Hepatocyte (in vitro differentiated cells): Measurements from ENCODE around the gene PNPLA1. TPM values are rescaled to one million over a fixed set of nuclear protein-coding genes. Genes with fewer than 3 reads are reported as not detected.

Experiments
- DNase-seq: peaks from one replicate; pipeline ENCODE4 v3.0.0-alpha.2; 2016; ENCODE audit warnings: low spot score
- H2AFZ ChIP-seq: fragments of 200-600 bp; sonication (generic); 2 replicates; pipeline ENCODE4 v1.6.0; 2016; ENCODE audit warnings: antibody characterized with exemption, mild to moderate bottlenecking
- H3K27ac ChIP-seq: fragments of 200-600 bp; sonication (generic); 2 replicates; pipeline ENCODE4 v1.5.1; 2016; ENCODE audit warnings: mild to moderate bottlenecking
- H3K27me3 ChIP-seq: fragments of 200-600 bp; sonication (generic); 2 replicates; pipeline ENCODE4 v1.6.1; 2016
- H3K36me3 ChIP-seq: fragments of 200-600 bp; sonication (generic); replicated peaks from 2 replicates; pipeline ENCODE4 v1.5.1; 2016; ENCODE audit warnings: low read depth; ENCODE audit not compliant: insufficient read depth
- H3K4me1 ChIP-seq: fragments of 200-600 bp; sonication (generic); 2 replicates; pipeline ENCODE4 v1.5.1; 2016; ENCODE audit warnings: mild to moderate bottlenecking, moderate library complexity; ENCODE audit not compliant: insufficient read depth
- H3K4me2 ChIP-seq: fragments of 200-600 bp; sonication (generic); 2 replicates; pipeline ENCODE4 v1.6.0; 2016
- H3K4me3 ChIP-seq: fragments of 200-600 bp; sonication (generic); 2 replicates; pipeline ENCODE4 v1.5.1; 2016; ENCODE audit warnings: mild to moderate bottlenecking
- H3K79me2 ChIP-seq: fragments of 200-600 bp; sonication (generic); 2 replicates; pipeline ENCODE4 v1.6.0; 2017; ENCODE audit warnings: mild to moderate bottlenecking
- H3K9me2 ChIP-seq: fragments of 200-600 bp; sonication (generic); replicated peaks from 2 replicates; pipeline ENCODE4 v1.6.0; 2017; ENCODE audit warnings: mild to moderate bottlenecking; ENCODE audit not compliant: insufficient read depth
- H3K9me3 ChIP-seq: fragments of 200-600 bp; sonication (generic); 2 replicates; pipeline ENCODE4 v1.5.1; 2016; ENCODE audit warnings: low read depth, mild to moderate bottlenecking
- H4K20me1 ChIP-seq: fragments of 200-600 bp; sonication (generic); 2 replicates; pipeline ENCODE4 v1.6.0; 2016; ENCODE audit warnings: mild to moderate bottlenecking; ENCODE audit not compliant: insufficient read depth, poor library complexity, severe bottlenecking
- EZH2 ChIP-seq: fragments of 200-600 bp; sonication (generic); IDR thresholded peaks from 2 replicates; pipeline ENCODE4 v1.6.1; 2016; ENCODE audit warnings: antibody characterized with exemption, mild to moderate bottlenecking, borderline replicate concordance
- EZH2phosphoT487 ChIP-seq: fragments of 200-600 bp; sonication (generic); IDR thresholded peaks from one replicate; pipeline ENCODE4 v1.6.1; 2018; ENCODE audit warnings: antibody characterized with exemption, mild to moderate bottlenecking, low read depth, moderate library complexity; ENCODE audit not compliant: unreplicated experiment, severe bottlenecking
- WGBS: methylation state at CpG from one replicate; pipeline ENCODE4 v1.1.6; 2016; ENCODE audit warnings: low lambda C conversion rate; ENCODE audit errors: missing lambda C conversion rate; 5-methylcytosine and 5-hydroxymethylcytosine counted together
- polyA plus RNA-seq: library from polyadenylated mRNA; unstranded; fragments of >200 nt; fragmentation: Nextera tagmentation; extraction: Ambion mirVana; gene quantifications from 2 replicates; pipeline ENCODE4 v1.2.1, GENCODE V29; 2016
- total RNA-seq: library from RNA; depleted of rRNA; stranded (reverse); fragments of >200 nt; gene quantifications from 2 replicates; pipeline ENCODE4 v1.2.3, GENCODE V29; 2014
- TF ChIP-seq, protein P1 (sequence below): fragments of 200-600 bp; sonication (generic); IDR thresholded peaks from 2 replicates; pipeline ENCODE4 v1.5.1; 2016; ENCODE audit warnings: antibody characterized with exemption, mild to moderate bottlenecking; ENCODE audit not compliant: poor library complexity

Gene PNPLA1
- total and polyA plus RNA-seq, 2 experiments from 2014 or later: 0.48 to 0.57 TPM

DNA sequence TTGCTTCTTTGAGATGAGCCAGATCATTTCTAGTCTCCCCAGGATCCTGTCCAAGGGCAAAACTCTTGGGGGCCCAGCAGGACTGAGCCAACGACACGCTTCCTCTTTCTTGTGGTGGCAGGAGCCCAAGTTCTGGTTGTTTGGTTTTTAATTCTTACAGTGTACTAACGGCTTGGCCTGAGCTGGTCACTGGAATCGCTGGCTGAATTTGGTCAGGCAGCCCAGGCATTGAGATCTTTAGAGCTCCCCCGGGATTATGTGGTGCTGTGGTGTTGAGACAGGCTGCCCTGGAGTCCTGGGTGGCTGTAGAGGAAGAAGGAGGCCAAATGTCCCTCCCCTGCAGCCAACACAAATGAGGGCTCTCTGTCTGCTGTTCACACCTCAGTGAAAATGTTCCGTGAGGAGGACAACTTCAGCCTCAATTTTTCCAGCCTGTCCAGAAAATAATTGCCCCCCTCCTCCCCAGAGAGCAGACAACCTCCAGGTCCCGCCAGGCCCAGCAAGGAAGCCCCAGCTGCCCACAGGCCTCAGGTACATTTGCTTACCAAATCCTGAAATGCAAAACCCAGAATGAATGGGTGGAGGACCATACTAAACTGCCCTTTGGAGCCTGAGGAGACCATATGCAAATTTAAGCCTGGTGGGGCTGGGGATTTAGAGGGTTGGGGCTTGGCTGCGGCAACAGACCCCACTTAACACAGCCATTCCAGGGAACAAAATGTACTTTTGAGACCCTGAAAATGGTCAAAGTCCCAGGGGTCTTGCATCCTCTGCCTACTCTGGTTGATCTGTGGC, 43.2 kb downstream of the PNPLA1 start:
- TF ChIP-seq EZH2phosphoT487 (no peak), EZH2 (no peak)
- TF ChIP-seq, protein P1, sequence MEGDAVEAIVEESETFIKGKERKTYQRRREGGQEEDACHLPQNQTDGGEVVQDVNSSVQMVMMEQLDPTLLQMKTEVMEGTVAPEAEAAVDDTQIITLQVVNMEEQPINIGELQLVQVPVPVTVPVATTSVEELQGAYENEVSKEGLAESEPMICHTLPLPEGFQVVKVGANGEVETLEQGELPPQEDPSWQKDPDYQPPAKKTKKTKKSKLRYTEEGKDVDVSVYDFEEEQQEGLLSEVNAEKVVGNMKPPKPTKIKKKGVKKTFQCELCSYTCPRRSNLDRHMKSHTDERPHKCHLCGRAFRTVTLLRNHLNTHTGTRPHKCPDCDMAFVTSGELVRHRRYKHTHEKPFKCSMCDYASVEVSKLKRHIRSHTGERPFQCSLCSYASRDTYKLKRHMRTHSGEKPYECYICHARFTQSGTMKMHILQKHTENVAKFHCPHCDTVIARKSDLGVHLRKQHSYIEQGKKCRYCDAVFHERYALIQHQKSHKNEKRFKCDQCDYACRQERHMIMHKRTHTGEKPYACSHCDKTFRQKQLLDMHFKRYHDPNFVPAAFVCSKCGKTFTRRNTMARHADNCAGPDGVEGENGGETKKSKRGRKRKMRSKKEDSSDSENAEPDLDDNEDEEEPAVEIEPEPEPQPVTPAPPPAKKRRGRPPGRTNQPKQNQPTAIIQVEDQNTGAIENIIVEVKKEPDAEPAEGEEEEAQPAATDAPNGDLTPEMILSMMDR: no peak
- peaks cover 17% of the 10 kb centered on the region for H3K4me1 ChIP-seq
- no peak overlapping the region for H3K4me2 ChIP-seq
- H3K27ac ChIP-seq: peak overlapping the region; percentile 69
- DNase-seq: no peak
- H3K27me3 ChIP-seq: no peaks in the 10 kb centered on the region
- 88% methylated on average over 8 of the region's 8 CpGs for WGBS
- no peaks in the 10 kb centered on the region for H4K20me1 ChIP-seq
- no peaks in the 10 kb centered on the region for H3K36me3 ChIP-seq
- H3K4me3 ChIP-seq: no peak overlapping the region
- H3K9me2 ChIP-seq: no peaks in the 10 kb centered on the region
- no peaks in the 10 kb centered on the region for H3K79me2 ChIP-seq
- H3K9me3 ChIP-seq: no peaks in the 10 kb centered on the region
- H2AFZ ChIP-seq: no peak overlapping the region

DNA sequence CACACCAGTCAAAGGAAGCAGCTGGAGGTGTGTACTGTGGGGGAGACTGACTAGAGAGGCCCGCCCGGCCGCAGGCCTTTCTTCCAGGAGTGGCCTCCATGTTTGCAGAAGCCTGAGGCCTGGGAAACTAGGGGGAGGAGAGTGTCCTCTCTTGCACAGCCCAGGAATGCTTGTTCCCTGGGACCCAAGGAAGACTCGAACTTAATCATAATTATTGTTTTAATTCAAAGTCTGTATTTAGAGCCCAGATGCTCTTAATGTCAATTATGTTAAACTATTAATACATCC, 43.7 kb downstream of the PNPLA1 start:
- DNase-seq: no peak
- Histone ChIP-seq H3K27me3 (no peaks in the 10 kb centered on the region), H3K4me1 (peaks cover 17% of the 10 kb centered on the region), H3K79me2 (no peaks in the 10 kb centered on the region), H3K36me3 (no peaks in the 10 kb centered on the region), H3K4me3 (no peak overlapping the region), H3K9me2 (no peaks in the 10 kb centered on the region), H3K9me3 (no peaks in the 10 kb centered on the region), H3K4me2 (no peak overlapping the region), H4K20me1 (no peaks in the 10 kb centered on the region), H2AFZ (no peak overlapping the region), H3K27ac (peak overlapping the region; percentile 69)
- 58% methylated on average over 4 of the region's 4 CpGs for WGBS
- TF ChIP-seq EZH2 (no peak), EZH2phosphoT487 (no peak)
- TF ChIP-seq, protein P1: no peak

DNA sequence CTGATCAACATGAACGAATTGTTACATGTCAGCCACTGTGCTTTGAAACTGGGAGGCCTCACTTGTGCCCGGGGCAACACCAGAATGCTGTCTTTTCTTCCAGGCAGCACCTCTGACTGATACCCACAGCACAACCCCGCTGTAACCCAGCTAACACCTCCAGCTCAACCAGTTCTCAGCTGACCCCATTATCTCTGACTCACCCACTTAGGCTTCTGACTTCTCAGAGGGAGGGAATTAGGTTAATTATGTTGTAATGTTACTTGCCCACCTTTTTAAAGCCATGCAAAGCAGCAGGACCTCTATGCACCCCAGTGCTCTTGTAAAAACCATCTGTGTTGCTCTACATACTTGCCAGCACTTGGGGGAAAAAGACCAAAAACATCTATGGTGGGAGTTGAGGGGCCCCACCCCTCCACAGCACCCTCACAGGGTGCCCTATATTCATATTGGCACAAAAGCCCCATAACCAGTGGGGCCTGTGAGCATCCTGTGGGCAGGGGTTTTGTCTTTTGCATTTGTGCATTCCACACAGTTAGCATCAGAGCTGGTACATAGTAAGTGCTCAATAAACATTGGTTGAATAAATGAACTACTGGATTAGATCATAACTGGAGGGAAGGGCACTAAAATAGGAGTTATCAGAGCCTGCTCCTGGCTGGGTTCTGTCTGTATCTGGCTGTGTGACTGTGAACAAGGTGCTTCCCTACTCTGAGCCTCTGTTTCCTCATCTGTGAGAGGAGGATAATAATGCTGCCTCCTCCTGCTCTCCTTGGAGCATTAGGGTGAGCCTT, 44.6 kb downstream of the PNPLA1 start:
- H4K20me1 ChIP-seq: no peaks in the 10 kb centered on the region
- H3K27me3 ChIP-seq: no peaks in the 10 kb centered on the region
- no peaks in the 10 kb centered on the region for H3K9me2 ChIP-seq
- peaks cover 12% of the 10 kb centered on the region for H3K4me1 ChIP-seq
- H3K79me2 ChIP-seq: no peaks in the 10 kb centered on the region
- H3K9me3 ChIP-seq: no peaks in the 10 kb centered on the region
- peak overlapping the region; percentile 6 for H3K4me2 ChIP-seq
- H2AFZ ChIP-seq: no peak overlapping the region
- peak overlapping the region; percentile 69 for H3K27ac ChIP-seq
- no peaks in the 10 kb centered on the region for H3K36me3 ChIP-seq
- peak; percentile 73 for DNase-seq
- WGBS: 18% methylated on average over 3 of the region's 3 CpGs
- H3K4me3 ChIP-seq: no peak overlapping the region
- TF ChIP-seq EZH2phosphoT487 (no peak), EZH2 (no peak)
- TF ChIP-seq, protein P1: no peak
